ENCODE measurements around the gene PHB1. TPM values are rescaled to one million over a fixed set of nuclear protein-coding genes. Genes with fewer than 3 reads are reported as not detected.

Gene PHB1
- total RNA-seq, 6 donors from 2014 or later: 19.9 to 144 (median 68.8) TPM

DNA sequence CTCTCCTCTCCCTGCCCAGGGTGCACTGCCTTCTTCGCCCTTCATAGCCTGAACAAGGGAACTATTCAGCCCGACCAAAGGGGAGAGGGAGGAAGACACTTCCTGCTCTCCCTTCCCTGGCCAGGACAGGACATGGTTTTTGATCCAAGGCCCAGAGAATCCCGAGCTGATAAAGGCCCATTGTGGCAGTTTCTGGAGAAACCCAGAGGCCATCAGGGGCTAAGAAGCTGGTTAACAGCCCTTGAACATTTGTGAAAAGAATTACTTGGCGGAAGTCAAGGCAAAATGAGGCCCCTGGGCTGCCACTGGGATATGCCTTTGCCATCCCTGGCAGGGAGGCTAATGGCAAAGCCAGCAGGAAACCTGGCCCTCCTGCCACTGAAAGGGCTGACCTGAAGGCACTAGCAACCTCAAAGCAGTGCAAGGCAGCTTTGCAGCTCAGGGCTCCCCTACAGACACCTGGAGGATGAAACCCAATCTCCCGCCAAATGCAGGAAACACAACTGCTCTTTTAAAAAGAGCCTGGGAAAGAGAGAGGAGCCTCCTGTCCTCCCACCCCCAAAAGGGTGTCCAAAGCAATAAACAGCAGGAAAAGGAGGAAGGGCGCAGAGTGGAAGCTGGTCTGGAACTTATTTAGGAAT, 12.6 kb downstream of the PHB1 start:
- Histone ChIP-seq H3K9me3 (no peaks in the 10 kb centered on the region), H3K36me3 (peaks cover 26 to 35% (median 32%) of the 10 kb centered on the region in 4 donors), H3K27ac (peak overlapping the region in 3 of 4 donors; percentile 67 to 78 (median 72)), H3K27me3 (no peaks in the 10 kb centered on the region), H3K4me3 (no peak overlapping the region), H3K4me1 (peaks cover 21 to 37% (median 27%) of the 10 kb centered on the region in 4 donors)
- ATAC-seq (ENCODE audit: low FRiP score in 2 of 2): no peak
- WGBS, 2 donors: 72 to 76% methylated on average over 6 of the region's 6 CpGs
- TF ChIP-seq EP300 (IDR thresholded peaks at IDR 0.05) (no peak), POLR2AphosphoS5 (IDR thresholded peaks at IDR 0.05) (no peak), POLR2A (IDR thresholded peaks at IDR 0.05) (no peak), CTCF (IDR thresholded peaks at IDR 0.05) (no peak)
- no peak for DNase-seq

DNA sequence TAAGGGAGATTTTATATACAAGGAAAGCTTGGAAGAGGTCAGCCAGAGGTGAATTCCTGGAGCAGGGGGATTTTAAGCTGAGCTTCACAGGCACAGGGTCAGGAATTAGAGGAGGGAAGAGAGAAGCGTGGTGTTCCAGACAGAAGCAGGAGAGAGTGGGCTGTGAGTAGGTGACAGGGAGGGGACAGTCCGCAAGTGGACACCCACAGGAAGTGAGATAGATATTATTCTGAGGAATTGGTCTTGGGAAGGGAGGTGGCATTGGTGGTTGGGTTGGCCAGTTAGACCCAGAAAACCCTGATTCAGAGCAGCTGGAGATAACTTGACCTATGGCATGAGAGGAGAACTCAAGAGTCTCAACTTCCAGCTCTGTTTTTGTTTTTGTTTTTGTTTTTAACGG, 14.7 kb downstream of the PHB1 start:
- Histone ChIP-seq H3K4me1 (peaks cover 22 to 35% (median 27%) of the 10 kb centered on the region in 4 donors), H3K27ac (peak overlapping the region in 1 of 4 donors; percentile 4), H3K36me3 (peaks cover 8 to 14% (median 13%) of the 10 kb centered on the region in 4 donors), H3K9me3 (no peaks in the 10 kb centered on the region), H3K4me3 (no peak overlapping the region), H3K27me3 (no peaks in the 10 kb centered on the region)
- WGBS, 2 donors: 68 to 75% methylated on average over 3 of the region's 3 CpGs
- TF ChIP-seq POLR2AphosphoS5 (IDR thresholded peaks at IDR 0.05): no peak
- TF ChIP-seq EP300 (IDR thresholded peaks at IDR 0.05): no peak
- TF ChIP-seq POLR2A (IDR thresholded peaks at IDR 0.05): no peak
- TF ChIP-seq CTCF (IDR thresholded peaks at IDR 0.05): no peak
- DNase-seq (no peak), ATAC-seq (ENCODE audit: low FRiP score in 2 of 2) (no peak)

- no peak for TF ChIP-seq CTCF (IDR thresholded peaks at IDR 0.05)
- no peak for TF ChIP-seq POLR2A (IDR thresholded peaks at IDR 0.05)
- TF ChIP-seq EP300 (IDR thresholded peaks at IDR 0.05): no peak
- TF ChIP-seq POLR2AphosphoS5 (IDR thresholded peaks at IDR 0.05): no peak
- H3K36me3 ChIP-seq: no peaks in the 10 kb centered on the region
- ATAC-seq (ENCODE audit: low FRiP score in 2 of 2) (no peak), DNase-seq (no peak)
- no peak overlapping the region for H3K27ac ChIP-seq
- peaks cover 22 to 28% (median 22%) of the 10 kb centered on the region in 4 donors for H3K4me1 ChIP-seq
- WGBS, 2 donors: 60 to 73% methylated on average over 4 of the region's 4 CpGs
- no peaks in the 10 kb centered on the region for H3K27me3 ChIP-seq
- no peak overlapping the region for H3K4me3 ChIP-seq
- no peaks in the 10 kb centered on the region for H3K9me3 ChIP-seq
These were observed 17.1 kb downstream of the PHB1 start for GRCh38 chr17:49397586-49397985.

DNA sequence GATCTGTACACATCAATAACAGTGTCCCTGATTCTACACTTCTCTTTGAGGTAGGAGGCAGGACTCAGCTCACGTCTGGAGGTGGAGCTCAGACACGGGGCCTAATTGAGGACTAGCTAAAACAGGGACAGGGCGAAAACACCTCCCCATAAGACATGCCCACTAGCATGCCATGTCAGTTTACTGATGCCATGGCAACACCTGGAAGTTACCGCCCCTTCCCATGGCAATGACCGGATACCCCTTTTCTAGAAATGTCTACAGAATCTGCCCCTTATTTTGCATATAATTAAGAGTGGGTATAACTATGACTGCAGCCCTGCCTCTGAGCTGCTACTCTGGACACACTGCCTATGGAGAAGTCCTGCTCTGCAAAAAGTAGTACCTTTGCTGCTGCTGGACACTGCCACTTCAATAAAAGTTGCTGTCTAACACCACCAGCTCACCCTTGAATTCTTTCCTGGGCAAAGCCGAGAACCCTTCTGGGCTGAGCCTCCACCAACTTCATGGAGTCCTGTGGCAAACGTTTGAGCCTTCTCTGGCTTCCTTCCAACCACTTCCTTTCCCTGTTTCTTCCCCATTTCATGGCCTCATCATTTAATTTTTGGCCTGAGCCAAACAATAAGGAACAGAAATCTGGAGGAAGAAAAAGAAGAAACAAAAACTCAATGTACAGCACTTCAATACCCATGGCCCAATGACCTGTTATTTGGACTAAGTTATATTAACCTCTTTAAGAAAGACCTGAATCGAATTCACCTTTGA, 21.0 kb downstream of the PHB1 start:
- ATAC-seq (ENCODE audit: low FRiP score in 2 of 2) (peak in 1 of 2 donors; percentile 27), DNase-seq (no peak)
- Histone ChIP-seq H3K9me3 (no peaks in the 10 kb centered on the region), H3K36me3 (no peaks in the 10 kb centered on the region), H3K4me1 (peaks cover 30 to 47% (median 35%) of the 10 kb centered on the region in 4 donors), H3K27ac (no peak overlapping the region), H3K4me3 (no peak overlapping the region), H3K27me3 (no peaks in the 10 kb centered on the region)
- 59 to 71% methylated on average over 7 to 8 of the region's 8 CpGs for WGBS, 2 donors
- TF ChIP-seq POLR2A (IDR thresholded peaks at IDR 0.05) (no peak), CTCF (IDR thresholded peaks at IDR 0.05) (no peak), POLR2AphosphoS5 (IDR thresholded peaks at IDR 0.05) (no peak), EP300 (IDR thresholded peaks at IDR 0.05) (no peak)
